Lung (tissue), 12 donors: ENCODE results near the gene ERC2. TPM values are rescaled to one million over a fixed set of nuclear protein-coding genes. Genes with fewer than 3 reads are reported as not detected.

ENCODE experiments used
- ATAC-seq: fragments of 200-7000 bp; cut with Tn5 transposase; one replicate; pipeline ENCODE4 v1.9.1; 2020; ENCODE audit warnings: moderate number of reproducible peaks; ENCODE audit not compliant: insufficient read depth, low FRiP score
- DNase-seq, 3 donors: peaks; one replicate each; pipeline ENCODE4 v3.0.0-alpha.2; 2013 to 2017
- H3K27ac ChIP-seq, 2 donors: one replicate each; pipeline ENCODE4 v1.5.1; 2013; ENCODE audit warnings: mild to moderate bottlenecking in 2 of 2, moderate library complexity in 2 of 2, control low read depth in 1 of 2, inconsistent platforms in 1 of 2, low read depth in 1 of 2, low read length in 1 of 2
- H3K27me3 ChIP-seq, 3 donors: one replicate each; pipeline ENCODE4 v1.5.1; 2013; ENCODE audit warnings: low read length in 2 of 3; ENCODE audit not compliant: control insufficient read depth in 3 of 3, insufficient read depth in 3 of 3
- H3K36me3 ChIP-seq, 4 donors: one replicate each; pipeline ENCODE4 v1.5.1; 2013; ENCODE audit warnings: low read length in 4 of 4, mild to moderate bottlenecking in 1 of 4, moderate library complexity in 1 of 4; ENCODE audit not compliant: control insufficient read depth in 4 of 4, insufficient read depth in 4 of 4
- H3K4me1 ChIP-seq, 5 donors: one replicate each; pipeline ENCODE4 v1.5.1; 2013; ENCODE audit warnings: low read length in 5 of 5, mild to moderate bottlenecking in 2 of 5, moderate library complexity in 1 of 5; ENCODE audit not compliant: control insufficient read depth in 5 of 5, insufficient read depth in 5 of 5
- H3K4me3 ChIP-seq: one replicate; pipeline ENCODE4 v1.5.1; 2013; ENCODE audit warnings: mild to moderate bottlenecking, control low read depth, moderate library complexity
- H3K9ac ChIP-seq, 2 donors: one replicate each; pipeline ENCODE4 v1.5.1; 2013; ENCODE audit warnings: low read length in 2 of 2, control low read depth in 1 of 2; ENCODE audit not compliant: insufficient read depth in 1 of 2
- H3K9me3 ChIP-seq, 4 donors: one replicate each; pipeline ENCODE4 v1.5.1; 2013; ENCODE audit warnings: low read length in 3 of 4, mild to moderate bottlenecking in 1 of 4, moderate library complexity in 1 of 4; ENCODE audit not compliant: control insufficient read depth in 4 of 4, insufficient read depth in 3 of 4
- CTCF ChIP-seq: IDR thresholded peaks from 2 replicates; pipeline ENCODE4 v1.5.1; 2012; ENCODE audit warnings: mild to moderate bottlenecking; ENCODE audit errors: control extremely low read depth, extremely low read depth
- WGBS, 2 donors: extraction: QIAGEN DNeasy Blood & Tissue Kit; methylation state at CpG; one replicate each; pipeline ENCODE4 v1.1.7; 2013; 5-methylcytosine and 5-hydroxymethylcytosine counted together
- polyA plus RNA-seq, 2 donors: library from polyadenylated mRNA; stranded (reverse); fragments of 200-250 nt; gene quantifications; one replicate each; pipeline ENCODE4 v1.2.1, GENCODE V29; 2013
- total RNA-seq, 2 donors: library from RNA; depleted of rRNA in 1 of 2; stranded (reverse); fragments of >200 nt in 1 of 2; gene quantifications; one replicate each; pipeline ENCODE4 v1.2.1, GENCODE V29; 2014 to 2021
- donor health status: control.
- donor health status: control.
- donor health status: Bipolar disorder and iron deficiency.
- donor health status: healthy.
- donor health status: DM: yes; HTN: yes; CAD: no.

ERC2 gene
- total and polyA plus RNA-seq, 4 donors, result 0.20 to 3.5 (median 0.97) TPM

GRCh38 chr3:55946574-55947160 is 521.6 kb downstream of the ERC2 start:
- WGBS, 2 donors, result 77 to 81% methylated on average over 4 of the region's 4 CpGs
- peaks cover 0 to 3% (median 0%) of the 10 kb centered on the region in 5 donors for H3K4me1 ChIP-seq
- no peak for DNase-seq
- H3K9me3 ChIP-seq, result no peaks in the 10 kb centered on the region
- no peaks in the 10 kb centered on the region for H3K27me3 ChIP-seq
- no peak overlapping the region for H3K4me3 ChIP-seq
- no peaks in the 10 kb centered on the region for H3K36me3 ChIP-seq
- no peak overlapping the region for H3K27ac ChIP-seq
- H3K9ac ChIP-seq, result no peak overlapping the region
- ATAC-seq, result no peak
- no peak for TF ChIP-seq CTCF

DNA sequence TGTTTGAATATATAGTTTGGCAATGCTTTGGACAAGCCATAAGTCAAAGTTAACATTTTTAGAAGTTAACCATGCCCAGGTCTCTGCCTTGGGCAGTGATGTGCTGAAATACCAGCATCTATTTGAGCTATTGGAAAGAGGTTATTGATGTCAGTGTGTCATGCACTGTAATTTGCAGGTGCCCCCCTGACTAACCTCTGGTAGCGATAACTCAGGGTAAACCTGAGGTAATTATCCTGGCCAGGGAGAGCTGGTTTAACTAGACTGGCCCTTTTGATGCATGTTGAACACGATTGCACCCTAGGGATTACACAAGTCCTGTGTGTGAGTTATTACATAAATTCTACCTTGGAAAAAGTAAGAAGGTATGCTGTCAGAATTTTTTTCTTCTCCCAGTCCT is 525.4 kb downstream of the ERC2 start:
- no peak for DNase-seq
- WGBS, 2 donors, result 89 to 93% methylated on average over 2 of the region's 2 CpGs
- Histone ChIP-seq H3K9ac (no peak overlapping the region), H3K9me3 (no peaks in the 10 kb centered on the region), H3K27ac (no peak overlapping the region), H3K27me3 (no peaks in the 10 kb centered on the region), H3K36me3 (no peaks in the 10 kb centered on the region), H3K4me1 (no peaks in the 10 kb centered on the region), H3K4me3 (no peak overlapping the region)
- TF ChIP-seq CTCF, result no peak
- no peak for ATAC-seq

DNA sequence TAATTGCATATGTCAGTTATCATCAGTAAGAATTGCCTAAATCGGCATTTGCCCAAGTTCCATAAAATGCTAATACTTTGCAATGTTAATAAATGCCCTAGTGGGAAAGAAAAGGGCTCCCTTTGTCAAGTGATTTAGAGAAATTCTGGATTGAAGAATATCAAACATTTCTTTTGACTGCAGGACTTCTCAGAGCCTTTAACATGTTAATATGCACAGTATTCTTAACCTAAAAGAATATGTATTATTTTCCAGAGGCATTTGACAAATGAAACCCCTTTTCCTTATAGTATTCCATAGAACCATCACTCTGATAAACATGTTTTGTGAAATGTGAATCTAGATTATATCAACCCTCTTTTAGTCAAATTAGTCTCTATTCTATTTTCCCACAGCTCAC is 529.0 kb downstream of the ERC2 start:
- Histone ChIP-seq H3K4me1 (peaks cover 0 to 6% (median 0%) of the 10 kb centered on the region in 5 donors), H3K36me3 (no peaks in the 10 kb centered on the region), H3K9me3 (no peaks in the 10 kb centered on the region), H3K4me3 (no peak overlapping the region), H3K27ac (no peak overlapping the region), H3K9ac (no peak overlapping the region), H3K27me3 (no peaks in the 10 kb centered on the region)
- ATAC-seq (no peak), DNase-seq (no peak)
- no peak for TF ChIP-seq CTCF
- 96 to 97% methylated on average over 1 of the region's 1 CpG for WGBS, 2 donors

- WGBS, 2 donors, result 68 to 84% methylated on average over 2 of the region's 2 CpGs
- Histone ChIP-seq H3K9me3 (no peaks in the 10 kb centered on the region), H3K27me3 (no peaks in the 10 kb centered on the region), H3K4me1 (peaks cover 0 to 6% (median 0%) of the 10 kb centered on the region in 5 donors), H3K27ac (no peak overlapping the region), H3K36me3 (no peaks in the 10 kb centered on the region), H3K4me3 (no peak overlapping the region), H3K9ac (no peak overlapping the region)
- TF ChIP-seq CTCF, result no peak
- no peak for ATAC-seq
- DNase-seq, result no peak
Measured at GRCh38 chr3:55937301-55937700, 531.0 kb downstream of the ERC2 start.
